Lung (tissue), 16 donors: ENCODE results near the gene PKMYT1. TPM values are rescaled to one million over a fixed set of nuclear protein-coding genes. Genes with fewer than 3 reads are reported as not detected.

ENCODE experiments used
- ATAC-seq: fragments of 200-7000 bp; cut with Tn5 transposase; one replicate; pipeline ENCODE4 v1.9.1; 2020; ENCODE audit warnings: moderate number of reproducible peaks; ENCODE audit not compliant: insufficient read depth, low FRiP score
- DNase-seq, 3 donors: peaks; one replicate each; pipeline ENCODE4 v3.0.0-alpha.2; 2013 to 2017
- H3K27ac ChIP-seq, 2 donors: one replicate each; pipeline ENCODE4 v1.5.1; 2013; ENCODE audit warnings: mild to moderate bottlenecking in 2 of 2, moderate library complexity in 2 of 2, control low read depth in 1 of 2, inconsistent platforms in 1 of 2, low read depth in 1 of 2, low read length in 1 of 2
- H3K27me3 ChIP-seq, 3 donors: one replicate each; pipeline ENCODE4 v1.5.1; 2013; ENCODE audit warnings: low read length in 2 of 3; ENCODE audit not compliant: control insufficient read depth in 3 of 3, insufficient read depth in 3 of 3
- H3K36me3 ChIP-seq, 4 donors: one replicate each; pipeline ENCODE4 v1.5.1; 2013; ENCODE audit warnings: low read length in 4 of 4, mild to moderate bottlenecking in 1 of 4, moderate library complexity in 1 of 4; ENCODE audit not compliant: control insufficient read depth in 4 of 4, insufficient read depth in 4 of 4
- H3K4me1 ChIP-seq, 5 donors: one replicate each; pipeline ENCODE4 v1.5.1; 2013; ENCODE audit warnings: low read length in 5 of 5, mild to moderate bottlenecking in 2 of 5, moderate library complexity in 1 of 5; ENCODE audit not compliant: control insufficient read depth in 5 of 5, insufficient read depth in 5 of 5
- H3K4me3 ChIP-seq: one replicate; pipeline ENCODE4 v1.5.1; 2013; ENCODE audit warnings: mild to moderate bottlenecking, control low read depth, moderate library complexity
- H3K9ac ChIP-seq, 2 donors: one replicate each; pipeline ENCODE4 v1.5.1; 2013; ENCODE audit warnings: low read length in 2 of 2, control low read depth in 1 of 2; ENCODE audit not compliant: insufficient read depth in 1 of 2
- H3K9me3 ChIP-seq, 4 donors: one replicate each; pipeline ENCODE4 v1.5.1; 2013; ENCODE audit warnings: low read length in 3 of 4, mild to moderate bottlenecking in 1 of 4, moderate library complexity in 1 of 4; ENCODE audit not compliant: control insufficient read depth in 4 of 4, insufficient read depth in 3 of 4
- WGBS, 2 donors: extraction: QIAGEN DNeasy Blood & Tissue Kit; methylation state at CpG; one replicate each; pipeline ENCODE4 v1.1.7; 2013; 5-methylcytosine and 5-hydroxymethylcytosine counted together
- long read RNA-seq, 5 donors: transcript quantifications; one replicate each; lab custom pipeline, GENCODE V29; 2026
- polyA plus RNA-seq, 2 donors: library from polyadenylated mRNA; stranded (reverse); fragments of 200-250 nt; gene quantifications; one replicate each; pipeline ENCODE4 v1.2.1, GENCODE V29; 2013
- total RNA-seq, 2 donors: library from RNA; depleted of rRNA in 1 of 2; stranded (reverse); fragments of >200 nt in 1 of 2; gene quantifications; one replicate each; pipeline ENCODE4 v1.2.1, GENCODE V29; 2014 to 2021
- TF ChIP-seq, protein P1 (sequence below): IDR thresholded peaks from 2 replicates; pipeline ENCODE4 v1.5.1; 2012; ENCODE audit warnings: mild to moderate bottlenecking; ENCODE audit errors: control extremely low read depth, extremely low read depth
- donor health status: control.
- donor health status: control.
- donor health status: Bipolar disorder and iron deficiency.
- donor health status: healthy.
- donor health status: DM: yes; HTN: yes; CAD: no.

Gene PKMYT1
- total RNA-seq (1 to 10 TPM; 2.9 to 5.9 TPM), polyA plus RNA-seq (1 to 10 TPM; 4.6 to 9.4 TPM)
- long read RNA-seq, donor 1, partial matches to known transcripts: 0 of 7 reads
- long read RNA-seq, donor 1, other reads (novel, unspliced or antisense): 0 of 7 reads
- long read RNA-seq, donor 2, partial matches to known transcripts: 0 of 2 reads
- long read RNA-seq, donor 2, other reads (novel, unspliced or antisense): 0 of 2 reads
- long read RNA-seq, donor 3, partial matches to known transcripts: 0 of 1 reads
- long read RNA-seq, donor 3, other reads (novel, unspliced or antisense): 0 of 1 reads
- long read RNA-seq, donor 4, partial matches to known transcripts: 8 of 11 reads
- long read RNA-seq, donor 4, other reads (novel, unspliced or antisense): 0 of 11 reads
- long read RNA-seq, donor 5, partial matches to known transcripts: 50 of 51 reads
- long read RNA-seq, donor 5, other reads (novel, unspliced or antisense): 0 of 51 reads

DNA sequence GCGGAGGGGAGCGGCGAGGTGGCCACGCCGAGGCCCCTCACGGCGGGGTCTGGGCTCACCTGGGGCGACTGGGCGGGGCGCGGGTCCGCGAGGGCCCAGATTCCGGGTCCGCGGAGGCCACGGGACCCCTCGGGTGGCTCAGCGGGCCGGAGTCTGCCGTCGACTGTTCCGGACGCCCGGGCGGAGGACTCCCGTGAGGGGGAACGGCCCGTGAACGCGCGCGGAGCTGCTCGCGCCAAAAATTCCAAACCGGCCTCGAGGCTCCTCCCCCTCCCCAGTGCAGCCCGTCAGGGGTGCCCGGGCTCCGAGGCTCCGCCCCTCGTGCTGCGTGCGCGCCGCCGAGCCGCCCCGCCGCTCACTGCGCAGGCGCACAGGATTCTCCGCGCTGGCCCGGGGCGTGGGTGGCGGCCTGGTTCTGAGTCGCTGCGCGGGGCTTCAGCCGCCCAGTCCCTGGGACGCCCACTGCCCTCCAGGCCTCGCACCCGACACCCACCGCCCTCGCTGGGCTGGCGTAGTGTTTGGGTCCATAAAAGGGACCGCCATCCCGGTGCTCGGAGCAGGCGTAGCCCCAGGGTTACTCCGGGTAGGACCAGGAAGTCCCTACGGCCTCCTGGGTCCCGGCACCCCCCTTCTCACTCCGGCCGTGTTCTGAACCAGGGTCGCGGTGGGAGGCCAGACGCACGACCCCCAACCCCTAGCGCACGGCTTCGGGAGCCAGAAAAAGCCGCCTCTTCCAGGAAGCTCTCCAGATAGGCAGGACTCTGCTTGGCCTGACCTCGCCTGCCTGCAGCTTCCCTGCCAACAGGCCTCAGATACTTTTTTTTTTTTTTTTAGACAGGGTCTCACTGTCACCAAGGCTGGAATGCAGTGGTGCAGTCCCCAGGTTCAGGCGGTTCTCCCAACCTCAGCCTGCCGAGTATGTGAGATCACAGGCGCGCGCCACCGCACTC lies at the start of gene PKMYT1:
Gene PKMYT1, minus strand, starts transcription at position 220 of the 950 bp plus-strand sequence. CDS start 789 bp downstream, outside the sequence.
- WGBS, 2 donors: 6 to 8% methylated on average over 76 to 91 of the region's 91 CpGs
- Histone ChIP-seq H3K9ac (peak within 1 kb of the TSS; percentile 16 to 55), H3K36me3 (no peaks in the 10 kb centered on the region), H3K4me3 (peak within 1 kb of the TSS; percentile 66), H3K27ac (peak within 1 kb of the TSS; percentile 78 to 92), H3K4me1 (peaks cover 0 to 30% (median 7%) of the 10 kb centered on the region in 5 donors), H3K27me3 (no peaks in the 10 kb centered on the region), H3K9me3 (no peaks in the 10 kb centered on the region)
- ATAC-seq: peak; percentile 96
- TF ChIP-seq, protein P1, sequence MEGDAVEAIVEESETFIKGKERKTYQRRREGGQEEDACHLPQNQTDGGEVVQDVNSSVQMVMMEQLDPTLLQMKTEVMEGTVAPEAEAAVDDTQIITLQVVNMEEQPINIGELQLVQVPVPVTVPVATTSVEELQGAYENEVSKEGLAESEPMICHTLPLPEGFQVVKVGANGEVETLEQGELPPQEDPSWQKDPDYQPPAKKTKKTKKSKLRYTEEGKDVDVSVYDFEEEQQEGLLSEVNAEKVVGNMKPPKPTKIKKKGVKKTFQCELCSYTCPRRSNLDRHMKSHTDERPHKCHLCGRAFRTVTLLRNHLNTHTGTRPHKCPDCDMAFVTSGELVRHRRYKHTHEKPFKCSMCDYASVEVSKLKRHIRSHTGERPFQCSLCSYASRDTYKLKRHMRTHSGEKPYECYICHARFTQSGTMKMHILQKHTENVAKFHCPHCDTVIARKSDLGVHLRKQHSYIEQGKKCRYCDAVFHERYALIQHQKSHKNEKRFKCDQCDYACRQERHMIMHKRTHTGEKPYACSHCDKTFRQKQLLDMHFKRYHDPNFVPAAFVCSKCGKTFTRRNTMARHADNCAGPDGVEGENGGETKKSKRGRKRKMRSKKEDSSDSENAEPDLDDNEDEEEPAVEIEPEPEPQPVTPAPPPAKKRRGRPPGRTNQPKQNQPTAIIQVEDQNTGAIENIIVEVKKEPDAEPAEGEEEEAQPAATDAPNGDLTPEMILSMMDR: no peak
- peak; percentile 93 to 94 (median 93) for DNase-seq

GRCh38 chr16:3029491-3030221 lies 49.4 kb upstream of the PKMYT1 start:
- Histone ChIP-seq H3K36me3 (peaks cover 0 to 18% (median 7%) of the 10 kb centered on the region in 4 donors), H3K4me3 (no peak overlapping the region), H3K4me1 (peaks cover 0 to 11% (median 0%) of the 10 kb centered on the region in 5 donors), H3K9ac (no peak overlapping the region), H3K9me3 (no peaks in the 10 kb centered on the region), H3K27me3 (peaks cover 0 to 27% (median 23%) of the 10 kb centered on the region in 3 donors), H3K27ac (peak overlapping the region in 1 of 2 donors; percentile 11)
- DNase-seq (peak in 2 of 3 donors; percentile 21 to 54), ATAC-seq (no peak)
- 12 to 20% methylated on average over 51 to 59 of the region's 59 CpGs for whole genome bisulfite sequencing, 2 donors
- TF ChIP-seq, protein P1: no peak

DNA sequence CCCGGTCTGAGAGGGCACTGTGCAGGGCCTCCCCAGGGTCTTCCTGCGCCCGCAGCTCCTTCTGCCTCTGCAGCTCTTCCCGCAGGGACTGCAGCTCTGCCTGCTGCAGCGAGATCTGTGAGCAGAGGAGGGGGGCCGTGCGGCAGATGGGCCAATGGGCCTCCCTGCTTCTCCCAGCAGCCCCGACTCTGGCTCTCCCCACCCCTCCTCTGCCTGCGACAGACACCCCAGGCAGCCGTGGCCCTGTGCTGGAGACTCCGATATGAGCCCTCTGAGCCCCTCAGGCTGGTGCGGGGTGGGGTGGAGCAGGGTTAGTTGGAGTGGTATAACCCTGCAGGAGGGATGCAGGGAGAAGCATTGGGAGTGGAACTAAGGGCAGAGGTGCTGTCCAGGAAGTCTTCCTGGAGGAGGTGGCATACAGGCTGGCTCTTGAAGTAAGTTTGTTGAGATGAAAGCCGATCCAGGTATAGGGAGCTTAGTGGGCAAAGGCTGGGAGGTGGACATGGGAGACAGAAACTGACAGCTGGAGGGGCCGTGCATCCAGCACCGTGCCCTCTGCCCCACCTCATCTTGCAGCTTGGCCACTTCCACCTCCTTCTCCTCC lies 48.6 kb upstream of the PKMYT1 start:
- Histone ChIP-seq H3K9me3 (no peaks in the 10 kb centered on the region), H3K4me1 (peaks cover 0 to 14% (median 0%) of the 10 kb centered on the region in 5 donors), H3K9ac (no peak overlapping the region), H3K27me3 (peaks cover 0 to 23% (median 22%) of the 10 kb centered on the region in 3 donors), H3K4me3 (no peak overlapping the region), H3K36me3 (peaks cover 0 to 18% (median 7%) of the 10 kb centered on the region in 4 donors), H3K27ac (no peak overlapping the region)
- TF ChIP-seq, protein P1: no peak
- DNase-seq (peak in 1 of 3 donors; percentile 12), ATAC-seq (no peak)
- WGBS, 2 donors: 34 to 45% methylated on average over 15 of the region's 15 CpGs
